ENCODE results near the gene OR2T8.

Gene OR2T8, protein sequence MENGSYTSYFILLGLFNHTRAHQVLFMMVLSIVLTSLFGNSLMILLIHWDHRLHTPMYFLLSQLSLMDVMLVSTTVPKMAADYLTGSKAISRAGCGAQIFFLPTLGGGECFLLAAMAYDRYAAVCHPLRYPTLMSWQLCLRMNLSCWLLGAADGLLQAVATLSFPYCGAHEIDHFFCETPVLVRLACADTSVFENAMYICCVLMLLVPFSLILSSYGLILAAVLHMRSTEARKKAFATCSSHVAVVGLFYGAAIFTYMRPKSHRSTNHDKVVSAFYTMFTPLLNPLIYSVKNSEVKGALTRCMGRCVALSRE

DNA sequence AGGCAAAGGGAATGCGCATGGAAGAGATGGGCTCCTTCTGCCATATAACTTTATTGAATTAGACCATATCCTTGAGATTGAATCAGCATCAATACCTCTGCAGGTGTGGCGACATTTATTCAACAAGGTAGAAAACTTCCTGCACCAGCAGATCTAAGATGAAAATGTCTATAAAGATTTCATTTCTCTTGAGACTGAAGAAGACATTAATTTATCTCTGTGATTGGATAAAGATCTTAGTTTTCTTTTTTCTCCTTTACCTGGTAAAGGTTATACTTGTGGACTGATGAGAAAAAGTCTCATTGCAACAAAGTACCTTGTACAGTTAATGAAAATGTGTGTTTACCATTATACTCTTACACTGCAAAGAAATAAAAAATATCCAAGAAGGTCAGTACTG, at the start of gene OR2T8:
Gene OR2T8, plus strand, starts transcription at position 301 of the 400 bp plus-strand sequence. CDS start 766 bp downstream, outside the sequence.
- DNase-seq (ENCODE audit: low read depth in 1 of 2, low spot score in 1 of 2) = no peak
- in situ Hi-C loops (cut with HindIII; ENCODE audit: low pct_unique_long_range_greater_than_20kb, low sequenced_read_pairs) = no loop called here

DNA sequence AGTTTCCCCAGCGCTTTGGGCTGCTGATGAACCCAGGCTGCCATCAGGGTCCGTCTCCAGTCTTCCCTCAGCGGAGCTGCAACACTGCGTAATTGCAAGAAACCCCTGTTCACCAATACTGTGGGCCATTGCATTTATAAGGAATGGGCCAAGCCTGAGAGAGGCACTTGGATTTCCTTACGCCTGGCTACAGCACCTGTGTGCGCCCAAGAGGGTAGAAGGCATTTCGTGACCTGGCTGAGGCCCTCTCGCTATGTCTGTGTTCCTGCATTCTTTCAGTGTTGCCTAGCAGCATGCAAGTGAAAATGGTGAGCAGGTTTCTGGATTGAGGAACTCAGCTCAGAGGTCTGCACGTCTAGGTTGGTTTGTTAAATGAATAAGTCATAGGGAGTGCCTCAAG, 36.7 kb upstream of the OR2T8 start:
- TF ChIP-seq JUND (IDR thresholded peaks at IDR 0.05; ENCODE audit: low read depth) = no peak
- in situ Hi-C loops (cut with HindIII; ENCODE audit: low pct_unique_long_range_greater_than_20kb, low sequenced_read_pairs) = no loop called here
- DNase-seq (ENCODE audit: low read depth in 1 of 2, low spot score in 1 of 2) = peak in 1 of 2 experiments; percentile 24

More for the DNA sequence above, at the start of gene OR2T8:
- TF ChIP-seq JUND (IDR thresholded peaks at IDR 0.05; ENCODE audit: low read depth) = no peak

DNA sequence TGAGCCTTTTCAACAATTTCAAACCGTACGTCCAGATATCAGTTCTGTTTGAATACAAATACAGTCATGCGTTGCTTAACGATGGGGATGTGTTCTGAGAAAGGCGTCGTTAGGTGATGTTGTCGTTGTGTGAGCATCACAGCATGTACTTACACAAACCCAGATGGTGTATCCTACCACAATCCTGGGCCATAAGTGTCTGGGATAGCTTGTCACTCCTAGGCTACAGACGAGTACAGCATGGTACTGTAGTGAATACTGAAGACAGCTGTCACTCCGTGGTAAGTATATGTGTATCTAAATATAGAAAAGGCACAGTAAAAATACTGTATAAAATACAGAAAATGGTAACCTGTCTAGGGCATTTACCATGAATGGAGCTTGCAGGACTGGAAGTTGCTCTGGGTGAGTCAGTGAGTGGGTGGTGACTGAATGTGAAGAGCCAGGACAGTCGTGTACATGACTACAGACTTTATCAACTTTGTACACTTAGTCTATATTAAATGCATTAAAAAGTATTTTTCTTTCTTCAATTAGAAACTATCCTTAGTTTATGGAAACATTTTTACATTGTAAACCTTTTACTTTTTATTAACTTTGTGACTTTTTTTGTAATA, 35.1 kb upstream of the OR2T8 start:
- no peak for TF ChIP-seq JUND (IDR thresholded peaks at IDR 0.05; ENCODE audit: low read depth)
- DNase-seq (ENCODE audit: low read depth in 1 of 2, low spot score in 1 of 2) = no peak
- in situ Hi-C loops (cut with HindIII; ENCODE audit: low pct_unique_long_range_greater_than_20kb, low sequenced_read_pairs) = no loop called here

DNA sequence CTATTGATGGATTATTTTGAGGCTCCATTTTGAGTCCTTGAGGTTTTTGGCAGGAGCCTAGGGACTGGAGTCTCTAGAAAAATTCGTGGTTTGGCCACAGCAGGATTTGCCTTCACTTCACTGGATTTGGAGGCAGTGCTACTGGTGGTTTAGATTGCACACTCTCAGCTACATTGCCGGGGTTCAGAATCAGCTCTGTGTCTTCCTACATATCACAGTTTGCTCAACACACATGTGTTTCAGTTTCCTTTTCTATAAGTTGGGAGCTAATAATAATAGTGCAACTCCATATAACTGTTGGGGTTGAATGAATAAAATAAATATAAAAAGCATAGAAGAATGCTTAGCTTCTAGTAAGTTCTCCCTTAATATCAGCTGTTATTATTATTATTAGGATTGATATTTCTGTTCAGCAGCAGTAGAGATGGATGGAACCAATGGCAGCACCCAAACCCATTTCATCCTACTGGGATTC, 24.9 kb upstream of the OR2T8 start, which contains the start of gene OR2W3:
Gene OR2W3, plus strand, starts transcription at position 425 of the 475 bp plus-strand sequence. Its CDS starts 0 bp downstream, at position 425.
- TF ChIP-seq JUND (IDR thresholded peaks at IDR 0.05; ENCODE audit: low read depth) = no peak
- no peak for DNase-seq (ENCODE audit: low read depth in 1 of 2, low spot score in 1 of 2)
- in situ Hi-C loops (cut with HindIII; ENCODE audit: low pct_unique_long_range_greater_than_20kb, low sequenced_read_pairs) = no loop called here

DNA sequence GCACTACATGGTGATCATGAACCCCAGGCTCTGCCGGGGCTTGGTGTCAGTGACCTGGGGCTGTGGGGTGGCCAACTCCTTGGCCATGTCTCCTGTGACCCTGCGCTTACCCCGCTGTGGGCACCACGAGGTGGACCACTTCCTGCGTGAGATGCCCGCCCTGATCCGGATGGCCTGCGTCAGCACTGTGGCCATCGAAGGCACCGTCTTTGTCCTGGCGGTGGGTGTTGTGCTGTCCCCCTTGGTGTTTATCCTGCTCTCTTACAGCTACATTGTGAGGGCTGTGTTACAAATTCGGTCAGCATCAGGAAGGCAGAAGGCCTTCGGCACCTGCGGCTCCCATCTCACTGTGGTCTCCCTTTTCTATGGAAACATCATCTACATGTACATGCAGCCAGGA, 24.1 kb upstream of the OR2T8 start:
- in situ Hi-C loops (cut with HindIII; ENCODE audit: low pct_unique_long_range_greater_than_20kb, low sequenced_read_pairs) = no loop called here
- no peak for DNase-seq (ENCODE audit: low read depth in 1 of 2, low spot score in 1 of 2)
- no peak for TF ChIP-seq JUND (IDR thresholded peaks at IDR 0.05; ENCODE audit: low read depth)

DNA sequence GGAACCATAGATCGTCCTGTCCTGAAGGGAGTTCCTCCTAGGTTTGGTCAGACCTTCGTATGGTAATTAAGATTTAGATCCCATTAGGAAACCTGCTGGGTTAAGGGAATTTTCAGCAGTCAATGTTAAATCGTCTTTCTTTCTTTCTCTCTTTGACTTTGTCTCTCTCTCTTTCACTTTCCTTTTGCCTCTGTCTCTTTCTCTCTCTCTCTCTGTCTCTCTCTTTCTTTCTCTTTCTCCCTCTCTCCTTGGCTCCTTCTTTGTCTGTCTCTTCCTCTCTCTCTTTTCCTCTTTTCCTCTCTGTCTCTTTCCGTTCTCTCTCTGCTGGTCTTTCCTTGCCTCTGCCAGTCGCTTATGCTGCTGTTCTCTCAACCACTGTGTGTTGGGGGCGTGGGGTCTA, 15.9 kb upstream of the OR2T8 start:
- TF ChIP-seq JUND (IDR thresholded peaks at IDR 0.05; ENCODE audit: low read depth) = no peak
- in situ Hi-C loops (cut with HindIII; ENCODE audit: low pct_unique_long_range_greater_than_20kb, low sequenced_read_pairs) = no loop called here
- DNase-seq (ENCODE audit: low read depth in 1 of 2, low spot score in 1 of 2) = no peak

DNA sequence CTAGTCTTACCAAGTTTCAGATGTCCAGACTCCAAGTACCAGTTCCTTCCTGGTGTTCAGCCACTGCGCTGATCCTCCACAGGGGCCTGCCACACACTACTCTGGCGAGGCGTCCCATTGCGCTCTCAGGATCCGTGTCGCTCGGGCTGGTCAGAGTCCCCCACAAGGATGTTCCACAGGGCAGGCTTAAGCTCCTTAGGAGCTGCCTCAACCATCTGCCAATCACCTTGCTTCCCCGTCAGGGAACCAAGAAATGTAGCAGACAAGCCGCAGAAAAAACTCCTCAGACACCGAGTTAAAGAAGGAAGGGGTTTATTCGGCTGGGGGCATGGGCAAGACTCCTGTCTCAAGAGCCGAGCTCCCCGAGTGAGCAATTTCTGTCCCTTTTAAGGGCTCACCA, 14.9 kb upstream of the OR2T8 start:
- no peak for TF ChIP-seq JUND (IDR thresholded peaks at IDR 0.05; ENCODE audit: low read depth)
- DNase-seq (ENCODE audit: low read depth in 1 of 2, low spot score in 1 of 2) = no peak
- in situ Hi-C loops (cut with HindIII; ENCODE audit: low pct_unique_long_range_greater_than_20kb, low sequenced_read_pairs) = no loop called here

DNA sequence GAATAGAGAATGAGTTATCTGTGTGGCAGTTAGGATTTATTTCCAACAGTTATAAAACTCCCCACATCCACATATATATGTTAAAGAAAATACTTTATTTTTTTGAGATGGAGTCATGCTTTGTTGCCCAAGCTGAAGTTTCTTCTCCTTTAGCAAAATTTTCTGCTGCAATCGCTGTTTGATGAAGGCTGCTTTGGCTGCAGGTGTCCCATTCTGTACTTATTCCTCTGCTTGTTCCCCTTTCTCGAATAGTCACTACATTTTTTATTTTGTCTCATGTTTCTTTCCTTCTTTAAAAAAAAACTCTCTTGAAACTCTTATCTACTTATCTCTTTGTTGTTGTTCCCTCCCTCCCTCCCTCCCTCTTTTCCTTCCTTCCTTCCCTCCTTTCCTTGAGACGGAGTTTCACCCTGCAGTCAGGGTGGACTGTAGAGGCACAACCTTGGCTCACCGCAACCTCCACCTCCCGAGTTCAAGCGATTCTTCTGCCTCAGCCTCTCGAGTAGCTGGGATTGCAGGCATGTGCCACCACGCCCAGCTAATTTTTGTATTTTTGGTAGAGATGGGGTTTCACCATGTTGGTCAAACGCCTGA, 14.0 kb upstream of the OR2T8 start:
- DNase-seq (ENCODE audit: low read depth in 1 of 2, low spot score in 1 of 2) = no peak
- TF ChIP-seq JUND (IDR thresholded peaks at IDR 0.05; ENCODE audit: low read depth) = no peak
- in situ Hi-C loops (cut with HindIII; ENCODE audit: low pct_unique_long_range_greater_than_20kb, low sequenced_read_pairs) = no loop called here

DNA sequence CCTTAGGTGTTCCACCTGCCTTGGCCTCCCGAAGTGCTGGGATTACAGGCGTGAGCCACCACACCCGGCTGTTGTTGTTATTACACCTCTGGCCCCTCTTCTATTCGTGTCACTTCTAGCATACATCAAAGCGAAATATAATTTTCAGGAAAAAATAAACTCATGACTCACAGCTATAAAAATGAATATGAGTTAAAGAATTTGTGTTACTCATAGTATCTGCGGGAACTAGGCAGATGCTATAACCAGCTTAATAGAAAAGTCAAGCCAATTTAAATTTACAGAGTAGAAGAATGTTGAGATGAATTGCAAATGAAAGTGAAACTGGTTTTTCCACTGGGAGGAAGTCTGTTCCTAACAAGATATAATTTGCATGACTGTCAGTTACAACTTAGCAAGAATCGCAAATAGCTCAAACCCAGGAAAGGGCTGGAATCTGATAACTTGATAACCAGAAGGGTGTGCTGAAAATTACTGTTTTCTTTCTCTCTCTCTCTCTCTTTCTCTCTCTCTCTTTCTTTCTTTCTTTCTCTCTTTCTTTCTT, 13.5 kb upstream of the OR2T8 start:
- in situ Hi-C loops (cut with HindIII; ENCODE audit: low pct_unique_long_range_greater_than_20kb, low sequenced_read_pairs) = no loop called here
- DNase-seq (ENCODE audit: low read depth in 1 of 2, low spot score in 1 of 2) = peak; percentile 30 to 43

DNA sequence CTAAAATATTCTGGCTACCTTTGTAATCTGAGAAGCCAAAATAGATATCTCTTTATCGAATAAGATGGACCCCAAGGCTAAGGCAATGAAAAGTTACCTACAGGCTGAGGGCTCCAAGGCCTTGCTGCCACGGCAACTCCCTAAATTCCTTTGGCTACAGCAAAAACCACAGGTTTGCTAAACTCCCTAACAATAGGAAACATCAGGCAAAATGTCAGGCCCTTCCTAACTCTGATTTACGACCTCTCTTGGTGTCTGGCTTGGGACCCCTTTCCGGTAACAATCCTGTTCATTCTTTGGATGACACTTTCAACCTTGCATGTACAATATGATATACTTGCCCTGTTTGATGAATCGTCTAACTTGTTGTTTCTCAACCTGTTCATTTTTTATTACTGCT, 11.3 kb upstream of the OR2T8 start:
- TF ChIP-seq JUND (IDR thresholded peaks at IDR 0.05; ENCODE audit: low read depth) = no peak
- in situ Hi-C loops (cut with HindIII; ENCODE audit: low pct_unique_long_range_greater_than_20kb, low sequenced_read_pairs) = no loop called here
- DNase-seq (ENCODE audit: low read depth in 1 of 2, low spot score in 1 of 2) = no peak

More for the DNA sequence above, 13.5 kb upstream of the OR2T8 start:
- TF ChIP-seq JUND (IDR thresholded peaks at IDR 0.05; ENCODE audit: low read depth) = no peak

DNA sequence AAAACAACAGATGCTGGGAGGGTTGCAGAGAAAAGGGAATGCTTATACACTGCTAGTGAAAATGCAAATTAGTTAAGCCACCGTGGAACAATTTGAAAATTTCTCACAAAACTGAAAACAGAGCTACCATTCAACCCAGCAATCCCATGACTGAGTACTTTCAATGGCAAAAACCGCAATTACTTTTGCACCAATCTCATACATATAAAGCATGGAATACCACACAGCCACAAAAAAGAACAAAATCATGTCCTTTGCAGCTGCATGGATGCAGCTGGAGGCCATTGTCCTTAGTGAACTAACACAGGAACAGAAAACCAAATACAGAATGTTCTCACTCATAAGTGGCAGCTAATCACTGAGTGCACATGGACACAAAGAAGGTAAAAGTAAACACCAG, 6.3 kb upstream of the OR2T8 start:
- in situ Hi-C loops (cut with HindIII; ENCODE audit: low pct_unique_long_range_greater_than_20kb, low sequenced_read_pairs) = no loop called here
- no peak for DNase-seq (ENCODE audit: low read depth in 1 of 2, low spot score in 1 of 2)
- TF ChIP-seq JUND (IDR thresholded peaks at IDR 0.05; ENCODE audit: low read depth) = no peak

DNA sequence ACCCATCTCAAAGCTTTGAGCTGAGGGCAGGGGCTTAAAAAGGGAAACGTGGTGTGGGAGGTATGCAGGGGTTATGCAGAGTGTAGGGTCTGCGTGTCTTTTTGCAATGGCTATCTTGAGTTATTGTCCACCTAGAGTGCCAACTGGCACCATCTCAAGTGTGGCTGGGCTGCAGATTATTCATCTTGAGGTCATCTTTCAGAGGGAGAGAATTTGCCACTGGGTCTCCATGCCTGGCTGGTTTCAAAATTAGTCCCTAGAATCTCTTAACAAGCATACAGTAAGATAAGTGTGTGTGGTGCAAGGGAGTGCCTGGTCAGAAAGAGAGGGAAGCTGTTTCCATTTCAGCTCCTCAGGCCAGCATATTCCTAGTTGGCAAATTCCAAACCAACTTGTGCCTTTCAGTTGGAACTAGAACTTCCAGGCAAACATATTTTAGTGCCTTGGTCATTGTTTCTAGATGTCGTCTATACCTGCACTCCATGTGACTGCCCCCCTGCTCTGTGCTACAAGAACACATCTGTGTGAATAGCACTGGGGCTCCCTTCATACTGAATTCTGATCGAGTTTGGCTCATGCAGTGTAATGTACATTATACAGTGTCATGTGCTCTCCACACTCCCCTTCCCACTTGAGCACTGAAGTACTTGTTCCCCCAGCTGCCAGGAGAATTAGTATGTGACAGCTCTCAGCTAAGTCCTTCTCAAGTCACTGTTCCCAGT, 5.0 kb upstream of the OR2T8 start:
- TF ChIP-seq JUND (IDR thresholded peaks at IDR 0.05; ENCODE audit: low read depth) = no peak
- DNase-seq (ENCODE audit: low read depth in 1 of 2, low spot score in 1 of 2) = no peak
- in situ Hi-C loops (cut with HindIII; ENCODE audit: low pct_unique_long_range_greater_than_20kb, low sequenced_read_pairs) = no loop called here
